ENCODE results near the gene SRSF9.
A peak's percentile ranks its signal among the peaks of the same experiment; 100 is the strongest.
"Not testable (repeated sequence)": the region's sequence is repeated elsewhere in the genome, so short reads cannot be mapped to it uniquely, and the experiment has no call there.

Gene SRSF9, protein sequence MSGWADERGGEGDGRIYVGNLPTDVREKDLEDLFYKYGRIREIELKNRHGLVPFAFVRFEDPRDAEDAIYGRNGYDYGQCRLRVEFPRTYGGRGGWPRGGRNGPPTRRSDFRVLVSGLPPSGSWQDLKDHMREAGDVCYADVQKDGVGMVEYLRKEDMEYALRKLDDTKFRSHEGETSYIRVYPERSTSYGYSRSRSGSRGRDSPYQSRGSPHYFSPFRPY

GRCh38 chr12:120469450-120470149 lies at the start of gene SRSF9:
Gene SRSF9 (minus strand): TSS chr12:120469748. CDS start chr12:120469609, 139 bp downstream.
- peak; percentile 98 for DNase-seq

DNA sequence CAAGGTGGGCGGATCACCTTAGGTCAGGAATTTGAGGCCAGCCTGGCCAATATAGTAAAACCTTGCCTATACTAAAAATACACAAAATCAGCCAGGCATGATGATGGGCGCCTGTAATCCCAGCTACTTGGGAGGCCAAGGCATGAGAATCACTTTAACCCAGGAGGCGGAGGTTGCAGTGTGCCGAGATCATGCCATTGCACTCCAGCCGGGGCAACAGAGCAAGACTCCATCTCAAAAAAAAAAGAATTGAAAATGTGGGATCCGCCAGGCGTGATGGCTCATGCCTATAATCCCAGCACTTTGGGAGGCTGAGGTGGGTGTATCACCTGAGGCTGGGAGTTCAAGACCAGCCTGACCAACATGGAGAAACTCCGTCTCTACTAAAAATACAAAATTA lies 49.8 kb upstream of the SRSF9 start:
- DNase-seq = not testable (repeated sequence)

DNA sequence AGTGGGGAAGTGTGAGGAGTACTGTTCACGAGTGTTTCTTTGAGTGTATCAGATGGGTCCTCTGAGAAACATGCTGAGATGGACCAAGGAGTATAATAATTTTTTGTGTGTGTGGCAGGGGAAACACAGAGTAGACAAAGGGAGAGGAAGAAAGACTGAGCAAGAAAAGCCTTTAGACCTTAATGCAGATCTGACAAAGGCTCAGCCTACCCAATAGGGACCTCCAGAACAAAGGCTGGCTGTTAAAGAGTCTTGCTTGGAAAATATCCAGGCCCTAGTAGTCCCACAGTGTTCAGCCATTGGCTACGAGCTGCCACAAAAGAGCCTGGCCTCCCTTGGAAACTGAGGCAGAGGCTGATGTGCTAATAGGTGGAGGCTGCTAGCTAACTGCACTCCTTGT lies 45.9 kb upstream of the SRSF9 start:
- no peak for DNase-seq

- DNase-seq = no peak
These were observed 44.5 kb upstream of the SRSF9 start for GRCh38 chr12:120514002-120514401.

- no peak for DNase-seq
These were observed 39.0 kb upstream of the SRSF9 start for GRCh38 chr12:120508537-120508936.

DNA sequence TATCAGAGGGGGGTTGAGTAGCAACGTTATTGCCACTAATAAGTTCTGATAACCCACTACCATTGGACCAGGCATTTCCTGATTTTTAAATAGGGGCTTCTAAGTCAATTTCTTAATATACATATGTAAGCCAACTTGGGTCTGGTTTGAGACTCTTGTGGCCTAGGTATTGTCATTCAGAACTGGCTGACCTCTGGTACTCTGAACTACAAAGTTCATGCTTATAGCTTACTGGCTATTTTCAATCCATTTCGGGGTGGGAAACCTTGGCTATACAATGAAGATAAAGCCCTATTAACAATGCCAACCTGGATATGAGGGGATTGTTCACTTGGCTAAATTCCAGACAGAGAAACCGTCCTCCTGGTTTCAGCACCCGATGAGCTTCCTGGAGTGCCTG lies 35.0 kb upstream of the SRSF9 start:
- DNase-seq = no peak

- no peak for DNase-seq
These were observed 31.0 kb upstream of the SRSF9 start for GRCh38 chr12:120500581-120500980.

GRCh38 chr12:120498870-120499515 lies 29.4 kb upstream of the SRSF9 start:
- no peak for DNase-seq

DNA sequence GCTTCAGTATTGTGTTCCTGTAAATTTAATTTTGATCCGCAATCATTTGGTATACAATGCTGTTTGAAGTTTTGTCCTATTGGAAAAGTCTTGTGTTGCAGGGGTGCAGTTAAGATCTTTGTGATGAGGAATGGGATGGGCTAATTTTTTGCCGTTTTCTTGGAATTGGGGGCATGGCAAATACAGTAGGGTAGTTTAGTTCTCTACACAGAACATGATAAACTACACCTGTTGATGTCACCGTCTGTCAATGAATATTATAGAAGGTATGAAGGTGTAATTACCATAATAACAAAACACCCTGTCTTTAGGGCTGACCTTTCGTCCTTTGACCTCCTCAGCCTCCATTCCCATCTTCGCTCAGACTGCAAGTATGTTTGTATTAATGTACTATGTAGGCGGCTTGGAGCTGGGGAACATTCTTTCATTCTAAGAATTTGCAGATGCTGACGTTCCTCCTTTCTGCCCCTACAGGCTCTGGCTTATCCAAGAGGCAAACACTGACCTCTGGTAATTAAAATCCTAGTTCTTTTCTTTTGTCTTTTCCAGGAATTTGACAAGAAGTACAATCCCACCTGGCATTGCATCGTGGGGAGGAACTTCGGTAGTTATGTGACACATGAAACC lies 28.1 kb upstream of the SRSF9 start:
- DNase-seq = no peak

DNA sequence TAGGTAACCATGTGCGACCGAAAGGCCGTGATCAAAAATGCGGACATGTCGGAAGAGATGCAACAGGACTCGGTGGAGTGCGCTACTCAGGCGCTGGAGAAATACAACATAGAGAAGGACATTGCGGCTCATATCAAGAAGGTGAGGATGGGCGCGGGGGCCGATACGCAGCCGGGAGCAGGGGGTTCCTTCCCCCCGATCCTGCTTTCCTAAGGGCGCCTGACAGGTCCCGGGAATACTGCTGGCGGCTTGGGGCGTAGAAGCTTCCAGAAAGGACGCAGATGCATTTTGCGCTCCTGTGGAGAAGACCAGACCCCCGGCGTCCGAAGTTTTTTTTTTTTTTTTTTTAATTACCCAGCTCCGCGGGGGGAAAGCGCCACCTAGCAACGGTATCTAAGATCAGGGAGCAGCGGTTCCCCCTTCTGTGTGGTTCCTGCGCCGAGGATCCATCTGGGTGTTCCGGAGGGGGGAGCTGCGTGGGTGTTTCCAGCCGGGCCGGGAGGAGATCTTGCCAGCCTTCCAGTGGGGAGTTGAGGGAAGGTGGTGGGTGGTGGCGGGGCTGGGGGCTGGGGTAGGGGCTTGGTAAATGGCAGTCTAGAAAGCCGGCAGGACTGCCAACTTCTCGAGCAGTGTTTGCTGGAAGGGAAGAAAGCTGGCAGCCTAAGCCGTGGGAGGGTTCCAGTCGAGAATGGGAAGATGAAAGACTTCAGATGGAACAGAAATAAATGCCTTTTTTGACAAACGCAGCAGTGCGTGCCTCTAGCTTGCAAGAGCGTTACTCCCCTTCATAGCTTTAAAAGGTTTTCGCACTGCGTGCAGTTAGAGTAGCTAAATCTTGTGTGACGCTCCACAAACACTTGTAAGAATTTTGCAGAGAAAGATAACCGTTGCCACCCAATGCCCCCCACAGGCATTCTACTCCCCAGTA lies 27.1 kb upstream of the SRSF9 start:
- DNase-seq = peak; percentile 38

- DNase-seq = peak; percentile 98
These were observed 26.3 kb upstream of the SRSF9 start, which contains the start of gene DYNLL1 for GRCh38 chr12:120495731-120496412. Gene DYNLL1 (plus strand): TSS chr12:120496113. CDS start chr12:120496422, 309 bp downstream.

DNA sequence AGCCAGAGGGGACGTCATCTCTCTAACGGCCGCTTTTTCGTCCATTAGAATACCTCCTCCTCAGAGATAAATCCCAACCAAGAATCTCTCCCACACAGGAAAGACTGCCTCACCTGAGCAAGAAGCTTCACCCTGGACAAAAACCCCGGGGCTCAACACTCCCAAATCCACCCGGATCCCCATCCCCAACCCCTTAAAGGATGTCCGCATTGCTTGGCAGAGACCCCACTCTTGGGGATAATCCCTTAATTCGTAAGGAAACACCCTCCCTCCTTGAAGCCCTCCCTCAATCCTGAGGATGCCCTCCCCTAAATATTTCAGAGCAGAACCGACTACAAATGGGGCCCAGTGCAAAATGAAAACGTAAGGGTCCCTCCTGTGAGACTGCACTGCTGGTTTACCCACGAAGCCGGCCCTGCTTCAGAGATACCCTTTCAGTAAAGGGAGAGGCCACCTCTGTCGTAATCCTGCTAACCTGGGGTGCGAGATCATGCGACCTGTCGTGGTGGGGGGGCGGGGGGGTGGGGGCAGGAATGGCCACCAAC lies 25.7 kb upstream of the SRSF9 start:
- DNase-seq = no peak

- DNase-seq = no peak
These were observed 21.4 kb upstream of the SRSF9 start for GRCh38 chr12:120490833-120491512.

- no peak for DNase-seq
These were observed 20.8 kb upstream of the SRSF9 start for GRCh38 chr12:120490325-120490724.

GRCh38 chr12:120489018-120489417 lies 19.5 kb upstream of the SRSF9 start:
- DNase-seq = no peak

GRCh38 chr12:120488057-120488640 lies 18.6 kb upstream of the SRSF9 start:
- no peak for DNase-seq

GRCh38 chr12:120487552-120487951 lies 18.0 kb upstream of the SRSF9 start:
- DNase-seq = not testable (repeated sequence)

DNA sequence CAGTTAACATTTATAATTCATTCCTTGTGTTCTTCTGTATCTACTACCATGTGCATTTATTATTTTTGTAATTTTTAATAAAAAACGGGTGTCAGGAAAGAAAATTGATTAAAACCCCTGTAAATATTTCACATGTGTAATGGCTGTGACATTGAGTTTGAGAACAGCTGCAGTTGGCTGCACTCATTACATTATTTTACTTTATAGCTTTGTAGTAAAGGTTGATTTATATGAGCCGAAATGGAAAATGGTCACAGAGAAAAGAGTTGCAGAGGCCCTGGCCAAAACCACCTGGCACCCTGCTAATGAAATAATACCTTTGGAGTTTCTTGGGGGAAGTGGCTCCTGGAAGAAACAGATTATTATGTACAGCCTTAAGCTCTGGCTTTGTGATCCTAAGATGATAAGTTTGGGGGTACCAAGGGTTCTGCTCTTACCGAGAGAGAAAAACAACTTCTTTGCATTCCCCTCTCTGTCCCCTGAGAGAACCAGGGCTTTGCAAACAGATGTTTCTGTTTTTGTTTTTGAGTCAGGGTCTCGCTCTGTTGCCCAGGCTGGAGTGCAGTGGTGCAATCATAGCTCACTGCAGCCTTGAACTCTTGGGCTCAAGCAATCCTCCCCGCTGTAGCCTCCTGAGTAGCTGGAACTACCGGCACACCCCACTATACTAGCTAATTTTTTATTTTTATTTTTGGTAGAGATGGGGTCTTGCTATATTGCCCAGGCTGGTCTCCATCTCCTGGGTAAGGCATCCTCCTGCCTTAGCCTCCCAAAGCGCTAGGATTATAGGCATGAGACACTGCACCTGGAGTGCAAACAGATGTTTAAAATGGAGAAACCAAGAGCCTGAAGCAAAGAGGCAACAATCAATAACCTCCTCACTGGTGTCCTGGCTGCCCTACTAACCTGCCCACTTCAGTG lies 16.7 kb upstream of the SRSF9 start:
- DNase-seq = no peak

DNA sequence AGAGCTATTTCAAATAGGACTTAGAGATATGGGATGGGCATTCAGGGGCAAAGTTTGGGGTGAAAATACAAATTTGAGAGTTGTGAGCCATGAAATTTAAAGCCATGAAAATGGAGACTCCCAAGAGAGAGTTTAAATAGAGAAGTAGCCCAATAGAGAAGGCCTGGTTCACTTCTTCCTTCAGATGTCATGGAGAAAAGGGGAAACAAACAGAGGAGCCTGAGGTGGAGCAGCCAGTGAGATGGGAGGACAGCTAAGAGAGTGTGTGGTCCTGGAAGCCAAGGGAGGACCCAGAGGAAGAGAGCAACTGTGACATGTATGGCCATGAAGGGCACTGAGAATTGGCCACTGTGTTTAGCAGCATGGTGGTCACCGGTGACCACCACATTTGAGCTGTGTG lies 14.1 kb upstream of the SRSF9 start:
- DNase-seq = no peak

Measured in activated naive CD4-positive, alpha-beta T cell treated with anti-CD3 and anti-CD28 coated beads, Interleukin-2, amount 50 U/mL, for 16 hours (primary cell).